GM18907 (cell line): ENCODE data around the gene RFX6.
"Not testable (repeated sequence)": the region's sequence is repeated elsewhere in the genome, so short reads cannot be mapped to it uniquely, and the experiment has no call there.

Experiments used
- ATAC-seq: cut with Tn5 transposase; IDR thresholded peaks from one replicate; pipeline ENCODE4 v1.9.1; 2021; ENCODE audit warnings: mild to moderate bottlenecking, moderate library complexity; ENCODE audit not compliant: unreplicated experiment

The RFX6 gene

GRCh38 chr6:116876635-116877611 lies at the start of gene RFX6:
TSS of gene RFX6 (plus strand) at chr6:116877242. CDS start at chr6:116877276, 34 bp downstream.
- no peak for ATAC-seq

GRCh38 chr6:116827561-116828240 lies 49.3 kb upstream of the RFX6 start:
- ATAC-seq, result peak; percentile 42

- no peak for ATAC-seq
Observed at GRCh38 chr6:116828983-116829382, 48.1 kb upstream of the RFX6 start, which contains the start of gene GPRC6A. TSS of gene GPRC6A (minus strand) at chr6:116829083. CDS start at chr6:116829013, 70 bp downstream.

- not testable (repeated sequence) for ATAC-seq
Observed at GRCh38 chr6:116834526-116834925, 42.5 kb upstream of the RFX6 start.

GRCh38 chr6:116836606-116837342 lies 40.3 kb upstream of the RFX6 start:
- no peak for ATAC-seq

GRCh38 chr6:116840091-116840490 lies 37.0 kb upstream of the RFX6 start:
- no peak for ATAC-seq

- no peak for ATAC-seq
Observed at GRCh38 chr6:116842459-116842858, 34.6 kb upstream of the RFX6 start.

- peak; percentile 60 for ATAC-seq
Observed at GRCh38 chr6:116847227-116847626, 29.8 kb upstream of the RFX6 start.

GRCh38 chr6:116858060-116858459 lies 19.0 kb upstream of the RFX6 start:
- ATAC-seq, result no peak

- ATAC-seq, result no peak
Observed at GRCh38 chr6:116859264-116859663, 17.8 kb upstream of the RFX6 start.

GRCh38 chr6:116866281-116866871 lies 10.7 kb upstream of the RFX6 start:
- ATAC-seq, result peak; percentile 83

- ATAC-seq, result no peak
Observed at GRCh38 chr6:116872771-116873170, 4.3 kb upstream of the RFX6 start.

GRCh38 chr6:116876107-116876506 lies 935 bp upstream of the RFX6 start:
- ATAC-seq, result no peak

GRCh38 chr6:116877743-116878142 lies 701 bp downstream of the RFX6 start:
- no peak for ATAC-seq

GRCh38 chr6:116881236-116881635 lies 4.2 kb downstream of the RFX6 start:
- ATAC-seq, result no peak

GRCh38 chr6:116883005-116883404 lies 6.0 kb downstream of the RFX6 start:
- ATAC-seq, result no peak

- ATAC-seq, result no peak
Observed at GRCh38 chr6:116884530-116884929, 7.5 kb downstream of the RFX6 start.

GRCh38 chr6:116887168-116887567 lies 10.1 kb downstream of the RFX6 start:
- no peak for ATAC-seq

GRCh38 chr6:116887894-116888293 lies 10.9 kb downstream of the RFX6 start:
- ATAC-seq, result no peak

- ATAC-seq, result no peak
Observed at GRCh38 chr6:116888732-116889360, 11.8 kb downstream of the RFX6 start.
